ENCODE measurements around the gene DLGAP1.

DLGAP1 gene

GRCh38 chr18:3599861-3600260 is 855.2 kb downstream of the DLGAP1 start:
- Histone ChIP-seq H3K9me3 (ENCODE audit: insufficient read depth, low read length) (no peaks in the 10 kb centered on the region), H2AFZ (ENCODE audit: low read depth, low read length) (no peak overlapping the region), H4K20me1 (ENCODE audit: insufficient read depth, low read length) (no peaks in the 10 kb centered on the region), H3K4me3 (ENCODE audit: low read length) (no peak overlapping the region), H3K4me1 (ENCODE audit: low read length) (peaks cover 51% of the 10 kb centered on the region), H3K27me3 (ENCODE audit: low read depth, low read length) (no peaks in the 10 kb centered on the region), H3K27ac (ENCODE audit: low read length) (no peak overlapping the region), H3K4me2 (ENCODE audit: low read length) (no peak overlapping the region), H3K79me2 (ENCODE audit: low read length) (peaks cover 54% of the 10 kb centered on the region), H3K36me3 (replicated peaks; ENCODE audit: low read depth, low read length) (peaks cover 19% of the 10 kb centered on the region), H3K9ac (ENCODE audit: low read length) (no peak overlapping the region)
- TF ChIP-seq CTCF (IDR thresholded peaks at IDR 0.05; ENCODE audit: low read depth, low read length) = no peak
- TF ChIP-seq EZH2phosphoT487 (IDR thresholded peaks at IDR 0.05; ENCODE audit: low read depth) = no peak

- Histone ChIP-seq H3K27me3 (ENCODE audit: low read depth, low read length) (no peaks in the 10 kb centered on the region), H3K79me2 (ENCODE audit: low read length) (peaks cover 57% of the 10 kb centered on the region), H3K4me2 (ENCODE audit: low read length) (no peak overlapping the region), H3K4me3 (ENCODE audit: low read length) (no peak overlapping the region), H3K27ac (ENCODE audit: low read length) (no peak overlapping the region), H4K20me1 (ENCODE audit: insufficient read depth, low read length) (no peaks in the 10 kb centered on the region), H3K4me1 (ENCODE audit: low read length) (peaks cover 52% of the 10 kb centered on the region), H3K36me3 (replicated peaks; ENCODE audit: low read depth, low read length) (peaks cover 19% of the 10 kb centered on the region), H3K9ac (ENCODE audit: low read length) (no peak overlapping the region), H3K9me3 (ENCODE audit: insufficient read depth, low read length) (no peaks in the 10 kb centered on the region), H2AFZ (ENCODE audit: low read depth, low read length) (no peak overlapping the region)
- TF ChIP-seq EZH2phosphoT487 (IDR thresholded peaks at IDR 0.05; ENCODE audit: low read depth) (no peak), CTCF (IDR thresholded peaks at IDR 0.05; ENCODE audit: low read depth, low read length) (no peak)
Observed at GRCh38 chr18:3599195-3599594, 855.9 kb downstream of the DLGAP1 start.

GRCh38 chr18:3598581-3598980 is 856.5 kb downstream of the DLGAP1 start:
- no peaks in the 10 kb centered on the region for H3K27me3 ChIP-seq (ENCODE audit: low read depth, low read length)
- no peak overlapping the region for H3K4me2 ChIP-seq (ENCODE audit: low read length)
- no peaks in the 10 kb centered on the region for H3K9me3 ChIP-seq (ENCODE audit: insufficient read depth, low read length)
- H4K20me1 ChIP-seq (ENCODE audit: insufficient read depth, low read length) = no peaks in the 10 kb centered on the region
- no peak overlapping the region for H3K27ac ChIP-seq (ENCODE audit: low read length)
- H3K36me3 ChIP-seq (replicated peaks; ENCODE audit: low read depth, low read length) = peaks cover 19% of the 10 kb centered on the region
- peaks cover 48% of the 10 kb centered on the region for H3K4me1 ChIP-seq (ENCODE audit: low read length)
- H3K79me2 ChIP-seq (ENCODE audit: low read length) = peaks cover 51% of the 10 kb centered on the region
- H3K9ac ChIP-seq (ENCODE audit: low read length) = no peak overlapping the region
- H3K4me3 ChIP-seq (ENCODE audit: low read length) = no peak overlapping the region
- TF ChIP-seq CTCF (IDR thresholded peaks at IDR 0.05; ENCODE audit: low read depth, low read length) = no peak
- TF ChIP-seq EZH2phosphoT487 (IDR thresholded peaks at IDR 0.05; ENCODE audit: low read depth) = no peak
- no peak overlapping the region for H2AFZ ChIP-seq (ENCODE audit: low read depth, low read length)

- Histone ChIP-seq H3K27me3 (ENCODE audit: low read depth, low read length) (no peaks in the 10 kb centered on the region), H3K9me3 (ENCODE audit: insufficient read depth, low read length) (no peaks in the 10 kb centered on the region), H3K36me3 (replicated peaks; ENCODE audit: low read depth, low read length) (peaks cover 19% of the 10 kb centered on the region), H3K9ac (ENCODE audit: low read length) (peak overlapping the region; percentile 100), H3K27ac (ENCODE audit: low read length) (peak overlapping the region; percentile 99), H3K4me1 (ENCODE audit: low read length) (peaks cover 47% of the 10 kb centered on the region), H3K4me3 (ENCODE audit: low read length) (peak overlapping the region; percentile 85), H3K79me2 (ENCODE audit: low read length) (peaks cover 50% of the 10 kb centered on the region), H4K20me1 (ENCODE audit: insufficient read depth, low read length) (no peaks in the 10 kb centered on the region), H2AFZ (ENCODE audit: low read depth, low read length) (no peak overlapping the region), H3K4me2 (ENCODE audit: low read length) (peak overlapping the region; percentile 99)
- no peak for TF ChIP-seq EZH2phosphoT487 (IDR thresholded peaks at IDR 0.05; ENCODE audit: low read depth)
- no peak for TF ChIP-seq CTCF (IDR thresholded peaks at IDR 0.05; ENCODE audit: low read depth, low read length)
Observed at GRCh38 chr18:3597409-3598357, 857.4 kb downstream of the DLGAP1 start.
